HCT116 (cell line): ENCODE measurements around the gene SYNE3.

ENCODE experiments used
- CEBPB ChIP-seq: IDR thresholded peaks from 2 replicates; pipeline ENCODE4 v1.6.1; 2012; ENCODE audit warnings: low read depth
- EZH2phosphoT487 ChIP-seq: fragments of 200-600 bp; IDR thresholded peaks from 2 replicates; pipeline ENCODE4 v1.6.1; 2018; ENCODE audit warnings: antibody characterized with exemption, borderline replicate concordance
- POLR2A ChIP-seq: IDR thresholded peaks from 2 replicates; pipeline ENCODE4 v1.7.0; 2011; ENCODE audit warnings: borderline replicate concordance; ENCODE audit not compliant: insufficient read depth, insufficient read length; ENCODE audit errors: extremely low read depth
- POLR2AphosphoS5 ChIP-seq: IDR thresholded peaks from 2 replicates; pipeline ENCODE4 v1.6.1; 2011; ENCODE audit warnings: mild to moderate bottlenecking, low read depth, low read length, moderate library complexity
- REST ChIP-seq: IDR thresholded peaks from 2 replicates; pipeline ENCODE4 v1.6.1; 2012; ENCODE audit warnings: low read depth
- SP1 ChIP-seq: IDR thresholded peaks from 2 replicates; pipeline ENCODE4 v1.6.1; 2012; ENCODE audit warnings: low read depth
- TCF7L2 ChIP-seq: IDR thresholded peaks from 2 replicates; pipeline ENCODE4 v1.7.0; 2011; ENCODE audit warnings: borderline replicate concordance, inconsistent platforms; ENCODE audit not compliant: insufficient read depth, insufficient read length; ENCODE audit errors: extremely low read depth
- YY1 ChIP-seq: IDR thresholded peaks from 2 replicates; pipeline ENCODE4 v1.6.1; 2011; ENCODE audit warnings: low read length, low read depth, moderate library complexity, mild to moderate bottlenecking; ENCODE audit not compliant: insufficient replicate concordance; ENCODE audit errors: extremely low read depth
- ZNF274 ChIP-seq: fragments of 200-500 bp; sonication (Bioruptor generic); IDR thresholded peaks from 2 replicates; pipeline ENCODE4 v1.6.1; 2014; ENCODE audit warnings: mild to moderate bottlenecking, low read depth, low read length, inconsistent platforms
- TF ChIP-seq, protein P1 (sequence below), 3 experiments: fragments of 200-600 bp in 1 of 3; sonication (generic) in 1 of 3; IDR thresholded peaks in 2 of 3; conservative IDR thresholded peaks in 1 of 3; 2 replicates each; pipeline ENCODE4 v1.5.1; 2012 to 2017; ENCODE audit warnings: low read depth in 2 of 3, low read length in 2 of 3, antibody characterized with exemption in 1 of 3, borderline replicate concordance in 1 of 3, control low read depth in 1 of 3, mild to moderate bottlenecking in 1 of 3, mixed read lengths in 1 of 3, mixed run types in 1 of 3, moderate library complexity in 1 of 3; ENCODE audit not compliant: insufficient read depth in 1 of 3

DNA sequence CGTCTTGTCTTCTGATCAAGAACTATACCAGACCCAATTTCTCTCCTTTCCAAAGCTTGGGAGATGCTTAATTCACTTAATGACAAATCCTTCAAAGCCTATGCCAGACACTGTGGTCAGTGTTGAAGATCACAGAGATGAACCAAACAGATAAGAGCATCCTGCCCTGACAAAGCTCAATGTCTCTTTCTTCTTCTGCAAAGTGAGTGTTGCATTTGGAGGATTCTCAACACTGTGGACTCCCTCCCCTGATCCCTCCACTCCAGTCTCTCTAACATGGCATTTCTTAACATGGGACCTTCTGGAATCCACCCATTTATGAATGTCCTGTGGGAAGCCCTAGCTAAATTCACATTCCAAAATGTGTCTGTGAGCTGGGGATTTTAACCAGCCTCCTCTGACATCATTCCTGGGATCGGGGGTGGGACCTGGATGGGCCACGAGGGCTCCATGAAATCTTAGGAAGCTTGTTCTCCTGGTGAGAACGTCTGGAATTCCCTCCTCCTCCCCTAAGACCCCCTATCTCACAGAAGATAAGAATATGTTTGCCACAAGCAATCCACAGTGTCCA, 20.3 kb downstream of the SYNE3 start:
- TF ChIP-seq, protein P1, sequence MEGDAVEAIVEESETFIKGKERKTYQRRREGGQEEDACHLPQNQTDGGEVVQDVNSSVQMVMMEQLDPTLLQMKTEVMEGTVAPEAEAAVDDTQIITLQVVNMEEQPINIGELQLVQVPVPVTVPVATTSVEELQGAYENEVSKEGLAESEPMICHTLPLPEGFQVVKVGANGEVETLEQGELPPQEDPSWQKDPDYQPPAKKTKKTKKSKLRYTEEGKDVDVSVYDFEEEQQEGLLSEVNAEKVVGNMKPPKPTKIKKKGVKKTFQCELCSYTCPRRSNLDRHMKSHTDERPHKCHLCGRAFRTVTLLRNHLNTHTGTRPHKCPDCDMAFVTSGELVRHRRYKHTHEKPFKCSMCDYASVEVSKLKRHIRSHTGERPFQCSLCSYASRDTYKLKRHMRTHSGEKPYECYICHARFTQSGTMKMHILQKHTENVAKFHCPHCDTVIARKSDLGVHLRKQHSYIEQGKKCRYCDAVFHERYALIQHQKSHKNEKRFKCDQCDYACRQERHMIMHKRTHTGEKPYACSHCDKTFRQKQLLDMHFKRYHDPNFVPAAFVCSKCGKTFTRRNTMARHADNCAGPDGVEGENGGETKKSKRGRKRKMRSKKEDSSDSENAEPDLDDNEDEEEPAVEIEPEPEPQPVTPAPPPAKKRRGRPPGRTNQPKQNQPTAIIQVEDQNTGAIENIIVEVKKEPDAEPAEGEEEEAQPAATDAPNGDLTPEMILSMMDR (IDR thresholded peaks at IDR 0.05 in 2 of 3, conservative IDR thresholded peaks at IDR 0.05 in 1 of 3; ENCODE audit: borderline replicate concordance in 1 of 3, insufficient read depth in 1 of 3, low read depth in 2 of 3, low read length in 2 of 3) = no peak
- no peak for TF ChIP-seq REST
- TF ChIP-seq TCF7L2 = no peak
- TF ChIP-seq ZNF274 = no peak
- no peak for TF ChIP-seq CEBPB
- TF ChIP-seq POLR2A = no peak
- TF ChIP-seq SP1 = no peak
- no peak for TF ChIP-seq POLR2AphosphoS5
- TF ChIP-seq EZH2phosphoT487 = no peak
- no peak for TF ChIP-seq YY1
